Smooth muscle cell (in vitro differentiated cells): ENCODE results near the gene PLEKHG7. TPM values are rescaled to one million over a fixed set of nuclear protein-coding genes. Genes with fewer than 3 reads are reported as not detected.

Source experiments
- DNase-seq: peaks from one replicate; lab custom pipeline; 2025; ENCODE audit not compliant: unreplicated experiment; lab: John Stamatoyannopoulos, UW
- H2AFZ ChIP-seq: fragments of 200-600 bp; sonication (generic); 2 replicates; pipeline ENCODE4 v1.6.0; 2016; ENCODE audit warnings: antibody characterized with exemption, low read depth, mild to moderate bottlenecking
- H3F3A ChIP-seq: fragments of 200-600 bp; sonication (generic); 2 replicates; pipeline ENCODE4 v1.6.0; 2017; ENCODE audit warnings: antibody characterized with exemption, low read depth
- H3K27ac ChIP-seq: fragments of 200-600 bp; sonication (generic); 2 replicates; pipeline ENCODE4 v1.5.1; 2016; ENCODE audit warnings: low read depth, mild to moderate bottlenecking
- H3K27me3 ChIP-seq: fragments of 200-600 bp; sonication (generic); 2 replicates; pipeline ENCODE4 v1.6.1; 2016; ENCODE audit warnings: low read depth, mild to moderate bottlenecking
- H3K36me3 ChIP-seq: fragments of 200-600 bp; sonication (generic); 2 replicates; pipeline ENCODE4 v1.5.1; 2016; ENCODE audit warnings: low read depth
- H3K4me1 ChIP-seq: fragments of 200-600 bp; sonication (generic); 2 replicates; pipeline ENCODE4 v1.5.1; 2016; ENCODE audit warnings: low read depth
- H3K4me2 ChIP-seq: fragments of 200-600 bp; sonication (generic); 2 replicates; pipeline ENCODE4 v1.6.0; 2016; ENCODE audit warnings: mild to moderate bottlenecking
- H3K4me3 ChIP-seq: fragments of 200-600 bp; sonication (generic); 2 replicates; pipeline ENCODE4 v1.5.1; 2016; ENCODE audit warnings: mild to moderate bottlenecking
- H3K79me2 ChIP-seq: fragments of 200-600 bp; sonication (generic); 2 replicates; pipeline ENCODE4 v1.6.0; 2016; ENCODE audit warnings: low read depth, mild to moderate bottlenecking
- H3K9ac ChIP-seq: fragments of 200-600 bp; sonication (generic); 2 replicates; pipeline ENCODE4 v1.6.0; 2016; ENCODE audit warnings: low read depth
- H3K9me3 ChIP-seq: fragments of 200-600 bp; sonication (generic); replicated peaks from 2 replicates; pipeline ENCODE4 v1.5.1; 2016; ENCODE audit warnings: low read depth
- H4K20me1 ChIP-seq: fragments of 200-600 bp; sonication (generic); 2 replicates; pipeline ENCODE4 v1.6.0; 2016; ENCODE audit warnings: low read depth
- CTCF ChIP-seq: fragments of 200-600 bp; sonication (generic); IDR thresholded peaks from 2 replicates; pipeline ENCODE4 v1.5.1; 2017; ENCODE audit warnings: borderline replicate concordance, mild to moderate bottlenecking, antibody characterized with exemption; ENCODE audit not compliant: insufficient read depth, poor library complexity, severe bottlenecking
- WGBS: methylation state at CpG from one replicate; pipeline ENCODE4 v1.1.7; 2016; ENCODE audit warnings: low lambda C conversion rate; 5-methylcytosine and 5-hydroxymethylcytosine counted together
- polyA plus RNA-seq: library from polyadenylated mRNA; unstranded; fragments of >200 nt; fragmentation: Nextera tagmentation; extraction: Ambion mirVana; gene quantifications from 2 replicates; pipeline ENCODE4 v1.2.1, GENCODE V29; 2016
- total RNA-seq: library from RNA; depleted of rRNA; stranded (reverse); fragments of >200 nt; gene quantifications from 2 replicates; pipeline ENCODE4 v1.2.3, GENCODE V29; 2014

The PLEKHG7 gene
- total and polyA plus RNA-seq, 2 experiments from 2014 or later, result not detected

DNA sequence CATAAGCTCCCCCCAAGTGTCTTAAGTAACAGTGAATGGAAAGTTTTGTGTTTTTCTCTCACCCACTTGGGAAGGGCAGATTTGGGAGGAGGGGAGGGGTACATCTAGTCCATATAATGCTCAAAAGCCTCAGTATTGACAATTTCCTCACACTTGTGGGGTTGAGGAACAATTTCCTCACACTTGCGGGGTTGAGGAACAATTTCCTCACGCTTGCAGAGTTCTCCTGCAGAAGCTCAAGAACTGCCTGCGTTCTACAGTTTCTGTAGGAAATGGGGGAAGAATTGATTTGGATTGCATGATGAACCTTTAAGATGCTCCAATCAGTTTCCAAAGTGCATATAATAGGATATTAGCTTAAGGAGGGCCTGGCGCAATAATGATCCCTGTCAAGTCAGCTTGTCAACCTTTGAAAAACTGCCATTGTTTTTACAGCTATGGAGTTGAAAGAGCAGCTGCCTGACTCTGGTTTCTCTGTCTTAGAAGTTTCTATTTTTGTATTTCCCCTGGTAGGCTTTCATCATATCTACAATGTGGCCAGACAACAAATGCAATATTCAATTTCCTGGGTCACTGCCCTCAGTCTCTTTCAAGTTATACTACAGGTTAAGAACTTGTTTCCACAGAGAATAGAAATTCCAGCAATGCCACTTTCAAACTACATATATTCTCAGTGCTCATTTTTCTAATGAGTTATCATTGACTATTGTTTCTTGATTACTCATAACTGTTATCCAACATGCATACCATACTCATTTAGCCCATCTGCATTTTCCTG is 66.5 kb downstream of the PLEKHG7 start:
- no peaks in the 10 kb centered on the region for H4K20me1 ChIP-seq
- H3K4me3 ChIP-seq, result no peak overlapping the region
- TF ChIP-seq CTCF, result no peak
- H3K79me2 ChIP-seq, result no peaks in the 10 kb centered on the region
- H3K27ac ChIP-seq, result no peak overlapping the region
- H3K9ac ChIP-seq, result no peak overlapping the region
- no peaks in the 10 kb centered on the region for H3K4me1 ChIP-seq
- no peaks in the 10 kb centered on the region for H3F3A ChIP-seq
- no peak overlapping the region for H2AFZ ChIP-seq
- WGBS, result 92% methylated on average over 4 of the region's 4 CpGs
- no peak overlapping the region for H3K4me2 ChIP-seq
- DNase-seq, result no peak
- H3K36me3 ChIP-seq, result no peaks in the 10 kb centered on the region
- no peaks in the 10 kb centered on the region for H3K27me3 ChIP-seq
- H3K9me3 ChIP-seq, result no peaks in the 10 kb centered on the region

GRCh38 chr12:92771001-92771400 is 68.2 kb downstream of the PLEKHG7 start:
- H4K20me1 ChIP-seq, result no peaks in the 10 kb centered on the region
- H3K9me3 ChIP-seq, result no peaks in the 10 kb centered on the region
- no peaks in the 10 kb centered on the region for H3K27me3 ChIP-seq
- H3K4me3 ChIP-seq, result no peak overlapping the region
- no peak overlapping the region for H3K27ac ChIP-seq
- WGBS, result 98% methylated on average over 1 of the region's 1 CpG
- no peaks in the 10 kb centered on the region for H3K79me2 ChIP-seq
- DNase-seq, result no peak
- no peak overlapping the region for H3K4me2 ChIP-seq
- no peaks in the 10 kb centered on the region for H3K36me3 ChIP-seq
- H2AFZ ChIP-seq, result no peak overlapping the region
- H3F3A ChIP-seq, result no peaks in the 10 kb centered on the region
- H3K9ac ChIP-seq, result no peak overlapping the region
- no peaks in the 10 kb centered on the region for H3K4me1 ChIP-seq
- TF ChIP-seq CTCF, result no peak

GRCh38 chr12:92775416-92775815 is 72.6 kb downstream of the PLEKHG7 start:
- no peaks in the 10 kb centered on the region for H4K20me1 ChIP-seq
- H3K9ac ChIP-seq, result no peak overlapping the region
- H3K4me1 ChIP-seq, result no peaks in the 10 kb centered on the region
- peaks cover 21% of the 10 kb centered on the region for H3K36me3 ChIP-seq
- H3K79me2 ChIP-seq, result no peaks in the 10 kb centered on the region
- H2AFZ ChIP-seq, result no peak overlapping the region
- no peaks in the 10 kb centered on the region for H3K9me3 ChIP-seq
- H3K4me2 ChIP-seq, result no peak overlapping the region
- H3K27me3 ChIP-seq, result no peaks in the 10 kb centered on the region
- TF ChIP-seq CTCF, result no peak
- no peak for DNase-seq
- no peak overlapping the region for H3K27ac ChIP-seq
- H3F3A ChIP-seq, result no peaks in the 10 kb centered on the region
- no peak overlapping the region for H3K4me3 ChIP-seq

GRCh38 chr12:92778525-92778924 is 75.7 kb downstream of the PLEKHG7 start:
- H3K4me3 ChIP-seq, result no peak overlapping the region
- no peaks in the 10 kb centered on the region for H3F3A ChIP-seq
- no peaks in the 10 kb centered on the region for H3K79me2 ChIP-seq
- H3K9ac ChIP-seq, result no peak overlapping the region
- H3K36me3 ChIP-seq, result peaks cover 21% of the 10 kb centered on the region
- no peak overlapping the region for H3K4me2 ChIP-seq
- no peaks in the 10 kb centered on the region for H4K20me1 ChIP-seq
- WGBS, result 98% methylated on average over 3 of the region's 3 CpGs
- no peak for DNase-seq
- H3K27me3 ChIP-seq, result no peaks in the 10 kb centered on the region
- no peak overlapping the region for H2AFZ ChIP-seq
- no peaks in the 10 kb centered on the region for H3K4me1 ChIP-seq
- no peaks in the 10 kb centered on the region for H3K9me3 ChIP-seq
- no peak overlapping the region for H3K27ac ChIP-seq
- no peak for TF ChIP-seq CTCF
